ENCODE data around the gene COL11A2. TPM values are rescaled to one million over a fixed set of nuclear protein-coding genes. Genes with fewer than 3 reads are reported as not detected.

The COL11A2 gene
- total RNA-seq, 1 experiment from 2014 or later = 0.91 TPM

- intact Hi-C loops (cut with micrococcal nuclease) = no loop called here
- no peak for DNase-seq (ENCODE audit: unreplicated experiment)
- ChIA-PET CTCF (interaction anchor here (0.5 to 1.1 kb wide), 3 partner anchors 33 to 188 kb away, joined by 3 to 4 read pairs (median 3); no protein-coding TSS in a partner anchor), POLR2A (interaction anchor here (1.0 to 1.3 kb wide), 3 partner anchors 9 to 34 kb away, joined by 3 to 6 read pairs (median 3); partner anchors contain the start of gene HSD17B8)
- Mint-ChIP-seq H3K36me3 (ENCODE audit: insufficient read depth, unreplicated experiment) (peaks cover 14% of the 10 kb centered on the region), H3K9me3 (ENCODE audit: unreplicated experiment) (no peaks in the 10 kb centered on the region), H3K4me3 (ENCODE audit: unreplicated experiment) (peak overlapping the region; percentile 50), H3K27me3 (ENCODE audit: insufficient read depth, unreplicated experiment) (peaks cover 48% of the 10 kb centered on the region), H3K27ac (ENCODE audit: low read depth, unreplicated experiment) (no peak overlapping the region), H3K4me1 (ENCODE audit: insufficient read depth, unreplicated experiment) (peaks cover 31% of the 10 kb centered on the region)
- TF ChIP-seq, protein P1, sequence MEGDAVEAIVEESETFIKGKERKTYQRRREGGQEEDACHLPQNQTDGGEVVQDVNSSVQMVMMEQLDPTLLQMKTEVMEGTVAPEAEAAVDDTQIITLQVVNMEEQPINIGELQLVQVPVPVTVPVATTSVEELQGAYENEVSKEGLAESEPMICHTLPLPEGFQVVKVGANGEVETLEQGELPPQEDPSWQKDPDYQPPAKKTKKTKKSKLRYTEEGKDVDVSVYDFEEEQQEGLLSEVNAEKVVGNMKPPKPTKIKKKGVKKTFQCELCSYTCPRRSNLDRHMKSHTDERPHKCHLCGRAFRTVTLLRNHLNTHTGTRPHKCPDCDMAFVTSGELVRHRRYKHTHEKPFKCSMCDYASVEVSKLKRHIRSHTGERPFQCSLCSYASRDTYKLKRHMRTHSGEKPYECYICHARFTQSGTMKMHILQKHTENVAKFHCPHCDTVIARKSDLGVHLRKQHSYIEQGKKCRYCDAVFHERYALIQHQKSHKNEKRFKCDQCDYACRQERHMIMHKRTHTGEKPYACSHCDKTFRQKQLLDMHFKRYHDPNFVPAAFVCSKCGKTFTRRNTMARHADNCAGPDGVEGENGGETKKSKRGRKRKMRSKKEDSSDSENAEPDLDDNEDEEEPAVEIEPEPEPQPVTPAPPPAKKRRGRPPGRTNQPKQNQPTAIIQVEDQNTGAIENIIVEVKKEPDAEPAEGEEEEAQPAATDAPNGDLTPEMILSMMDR (IDR thresholded peaks at IDR 0.05; ENCODE audit: unreplicated experiment) = no peak
- BruUV-seq (replicated peaks) = no TSS peak
Observed at GRCh38 chr6:33213166-33213988, 21.1 kb upstream of the COL11A2 start.

DNA sequence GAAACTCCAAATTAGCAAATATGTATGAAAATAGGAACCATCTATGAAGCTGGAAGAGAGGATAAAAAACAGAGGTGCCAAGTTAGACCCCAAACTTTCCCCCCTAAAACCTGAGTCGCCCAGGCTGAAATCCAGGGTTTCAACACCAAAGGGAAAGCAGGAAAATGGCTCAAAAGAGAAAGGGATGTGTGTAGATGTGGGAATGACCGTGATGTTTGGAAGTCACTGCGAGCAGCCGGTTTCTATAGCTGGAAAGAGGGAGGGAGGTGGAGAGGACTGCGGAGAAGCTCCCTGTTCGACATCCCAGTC, 20.5 kb upstream of the COL11A2 start:
- peak overlapping the region; percentile 50 for H3K4me3 Mint-ChIP-seq (ENCODE audit: unreplicated experiment)
- H3K27ac Mint-ChIP-seq (ENCODE audit: low read depth, unreplicated experiment) = no peak overlapping the region
- TF ChIP-seq, protein P1 (IDR thresholded peaks at IDR 0.05; ENCODE audit: unreplicated experiment) = no peak
- ChIA-PET CTCF (interaction anchor here (0.5 to 1.1 kb wide), 2 partner anchors 64 to 187 kb away, joined by 3 to 4 read pairs; no protein-coding TSS in a partner anchor), POLR2A (interaction anchor here (1.0 to 1.3 kb wide), 3 partner anchors 8 to 35 kb away, joined by 3 to 6 read pairs (median 3); partner anchors contain the start of gene HSD17B8)
- BruUV-seq (replicated peaks) = no TSS peak
- DNase-seq (ENCODE audit: unreplicated experiment) = no peak
- peaks cover 14% of the 10 kb centered on the region for H3K36me3 Mint-ChIP-seq (ENCODE audit: insufficient read depth, unreplicated experiment)
- peaks cover 31% of the 10 kb centered on the region for H3K4me1 Mint-ChIP-seq (ENCODE audit: insufficient read depth, unreplicated experiment)
- peaks cover 42% of the 10 kb centered on the region for H3K27me3 Mint-ChIP-seq (ENCODE audit: insufficient read depth, unreplicated experiment)
- H3K9me3 Mint-ChIP-seq (ENCODE audit: unreplicated experiment) = no peaks in the 10 kb centered on the region
- intact Hi-C loops (cut with micrococcal nuclease) = no loop called here

DNA sequence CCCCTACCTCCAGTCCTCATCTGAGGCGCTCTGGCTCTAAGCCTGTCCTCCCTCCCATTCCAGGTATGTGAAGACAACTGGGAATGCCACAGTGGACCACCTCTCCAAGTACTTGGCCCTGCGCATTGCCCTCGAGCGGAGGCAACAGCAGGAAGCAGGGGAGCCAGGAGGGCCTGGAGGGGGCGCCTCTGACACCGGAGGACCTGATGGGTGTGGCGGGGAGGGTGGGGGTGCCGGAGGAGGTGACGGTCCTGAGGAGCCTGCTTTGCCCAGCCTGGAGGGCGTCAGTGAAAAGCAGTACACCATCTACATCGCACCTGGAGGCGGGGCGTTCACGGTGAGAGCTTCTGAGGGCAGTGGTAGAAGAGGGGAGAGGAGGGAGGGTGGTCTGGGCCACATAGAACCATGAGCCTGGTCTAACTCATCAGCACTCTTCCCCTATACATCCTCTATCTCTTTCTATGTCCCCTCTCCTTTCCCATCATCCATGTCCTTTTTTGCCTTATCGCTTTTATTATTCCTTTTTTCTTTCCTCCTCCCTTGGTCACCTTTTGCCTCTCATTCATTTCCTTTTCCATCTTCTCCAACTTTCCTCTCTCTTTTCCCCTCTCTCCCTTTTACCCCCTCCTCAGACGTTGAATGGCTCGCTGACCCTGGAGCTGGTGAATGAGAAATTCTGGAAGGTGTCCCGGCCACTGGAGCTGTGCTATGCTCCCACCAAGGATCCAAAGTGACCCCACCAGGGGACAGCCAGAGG, 19.6 kb upstream of the COL11A2 start:
- H3K27ac Mint-ChIP-seq (ENCODE audit: low read depth, unreplicated experiment) = no peak overlapping the region
- peaks cover 14% of the 10 kb centered on the region for H3K36me3 Mint-ChIP-seq (ENCODE audit: insufficient read depth, unreplicated experiment)
- CTCF ChIA-PET = no interaction called here
- no peaks in the 10 kb centered on the region for H3K9me3 Mint-ChIP-seq (ENCODE audit: unreplicated experiment)
- H3K4me1 Mint-ChIP-seq (ENCODE audit: insufficient read depth, unreplicated experiment) = peaks cover 31% of the 10 kb centered on the region
- POLR2A ChIA-PET = interaction anchor here (0.6 to 1.3 kb wide), 4 partner anchors 9 to 1026 kb away, joined by 3 to 6 read pairs (median 4); no protein-coding TSS in a partner anchor
- TF ChIP-seq, protein P1 (IDR thresholded peaks at IDR 0.05; ENCODE audit: unreplicated experiment) = no peak
- H3K4me3 Mint-ChIP-seq (ENCODE audit: unreplicated experiment) = no peak overlapping the region
- intact Hi-C loops (cut with micrococcal nuclease) = no loop called here
- BruUV-seq (replicated peaks) = TSS peak; percentile 2
- peaks cover 40% of the 10 kb centered on the region for H3K27me3 Mint-ChIP-seq (ENCODE audit: insufficient read depth, unreplicated experiment)
- no peak for DNase-seq (ENCODE audit: unreplicated experiment)

DNA sequence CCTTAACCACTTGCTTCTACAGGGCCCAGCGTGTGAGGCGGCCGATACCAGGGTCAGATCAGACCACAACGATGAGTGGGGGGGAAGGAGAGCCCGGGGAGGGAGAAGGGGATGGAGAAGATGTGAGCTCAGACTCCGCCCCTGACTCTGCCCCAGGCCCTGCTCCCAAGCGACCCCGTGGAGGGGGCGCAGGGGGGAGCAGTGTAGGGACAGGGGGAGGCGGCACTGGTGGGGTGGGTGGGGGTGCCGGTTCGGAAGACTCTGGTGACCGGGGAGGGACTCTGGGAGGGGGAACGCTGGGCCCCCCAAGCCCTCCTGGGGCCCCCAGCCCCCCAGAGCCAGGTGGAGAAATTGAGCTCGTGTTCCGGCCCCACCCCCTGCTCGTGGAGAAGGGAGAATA, 18.9 kb upstream of the COL11A2 start:
- H3K4me3 Mint-ChIP-seq (ENCODE audit: unreplicated experiment) = no peak overlapping the region
- no peak for DNase-seq (ENCODE audit: unreplicated experiment)
- peaks cover 40% of the 10 kb centered on the region for H3K27me3 Mint-ChIP-seq (ENCODE audit: insufficient read depth, unreplicated experiment)
- CTCF ChIA-PET = no interaction called here
- peaks cover 14% of the 10 kb centered on the region for H3K36me3 Mint-ChIP-seq (ENCODE audit: insufficient read depth, unreplicated experiment)
- no TSS peak for BruUV-seq (replicated peaks)
- TF ChIP-seq, protein P1 (IDR thresholded peaks at IDR 0.05; ENCODE audit: unreplicated experiment) = no peak
- POLR2A ChIA-PET = no interaction called here
- H3K4me1 Mint-ChIP-seq (ENCODE audit: insufficient read depth, unreplicated experiment) = peaks cover 35% of the 10 kb centered on the region
- no peak overlapping the region for H3K27ac Mint-ChIP-seq (ENCODE audit: low read depth, unreplicated experiment)
- no peaks in the 10 kb centered on the region for H3K9me3 Mint-ChIP-seq (ENCODE audit: unreplicated experiment)
- intact Hi-C loops (cut with micrococcal nuclease) = no loop called here

Data from MCF 10A (cell line).